HG02623 (cell line): Measurements from ENCODE around the gene CSNK2A3.

ENCODE experiments used
- ATAC-seq: cut with Tn5 transposase; IDR thresholded peaks from one replicate; pipeline ENCODE4 v1.9.1; 2021; ENCODE audit warnings: moderate library complexity; ENCODE audit not compliant: unreplicated experiment

Gene CSNK2A3

GRCh38 chr11:11338304-11338703, 14.7 kb downstream of the CSNK2A3 start:
- no peak for ATAC-seq

GRCh38 chr11:11336664-11337063, 16.4 kb downstream of the CSNK2A3 start:
- ATAC-seq = no peak

- no peak for ATAC-seq
Measured at GRCh38 chr11:11335043-11335442, 18.0 kb downstream of the CSNK2A3 start.

GRCh38 chr11:11334607-11335006, 18.4 kb downstream of the CSNK2A3 start:
- no peak for ATAC-seq

- ATAC-seq = no peak
Measured at GRCh38 chr11:11332141-11332710, 20.8 kb downstream of the CSNK2A3 start.

GRCh38 chr11:11329062-11329806, 23.8 kb downstream of the CSNK2A3 start:
- ATAC-seq = no peak

- no peak for ATAC-seq
Measured at GRCh38 chr11:11324090-11324489, 29.0 kb downstream of the CSNK2A3 start.

GRCh38 chr11:11322101-11322500, 30.9 kb downstream of the CSNK2A3 start:
- ATAC-seq = no peak

- no peak for ATAC-seq
Measured at GRCh38 chr11:11320825-11321224, 32.2 kb downstream of the CSNK2A3 start.

GRCh38 chr11:11318961-11319360, 34.1 kb downstream of the CSNK2A3 start:
- no peak for ATAC-seq

GRCh38 chr11:11318461-11318860, 34.6 kb downstream of the CSNK2A3 start:
- no peak for ATAC-seq

GRCh38 chr11:11316651-11317230, 36.3 kb downstream of the CSNK2A3 start:
- no peak for ATAC-seq

- no peak for ATAC-seq
Measured at GRCh38 chr11:11313902-11314692, 39.0 kb downstream of the CSNK2A3 start.

GRCh38 chr11:11313426-11313825, 39.6 kb downstream of the CSNK2A3 start:
- no peak for ATAC-seq

- ATAC-seq = no peak
Measured at GRCh38 chr11:11312738-11313137, 40.3 kb downstream of the CSNK2A3 start.

GRCh38 chr11:11311169-11311568, 41.9 kb downstream of the CSNK2A3 start:
- ATAC-seq = no peak

- no peak for ATAC-seq
Measured at GRCh38 chr11:11309906-11310305, 43.1 kb downstream of the CSNK2A3 start.

GRCh38 chr11:11308249-11308648, 44.8 kb downstream of the CSNK2A3 start:
- ATAC-seq = no peak

- ATAC-seq = no peak
Measured at GRCh38 chr11:11306855-11307254, 46.2 kb downstream of the CSNK2A3 start.

- no peak for ATAC-seq
Measured at GRCh38 chr11:11304550-11304949, 48.5 kb downstream of the CSNK2A3 start.

GRCh38 chr11:11302565-11302964, 50.5 kb downstream of the CSNK2A3 start:
- no peak for ATAC-seq
